ENCODE measurements around the gene ARID3A.

Gene ARID3A

DNA sequence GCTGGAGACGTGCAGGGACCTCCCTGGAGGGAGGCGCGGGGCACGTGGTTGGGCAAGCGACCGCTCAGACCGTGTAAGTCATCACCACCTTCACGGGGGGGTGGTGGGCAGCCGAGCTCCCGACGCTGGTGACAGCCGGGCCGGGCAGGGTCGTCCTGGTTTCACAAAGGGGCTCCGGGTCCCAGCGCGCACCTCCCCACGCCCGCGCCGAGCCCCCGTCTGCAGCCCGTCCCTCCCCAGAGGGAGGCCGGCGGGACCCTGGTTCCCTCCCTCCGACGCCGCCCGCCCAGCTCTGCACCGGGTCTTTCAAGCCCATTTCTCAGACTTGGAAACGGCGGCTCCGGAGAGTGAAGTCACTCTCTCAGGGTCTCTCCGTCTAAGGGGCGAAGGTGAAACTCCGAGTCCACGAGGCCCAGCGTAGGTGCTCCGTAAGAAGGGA lies 729 bp upstream of the ARID3A start:
- FAIRE-seq (no peak), DNase-seq (ENCODE audit: insufficient read length, low spot score) (no peak)
- TF ChIP-seq, protein P1, sequence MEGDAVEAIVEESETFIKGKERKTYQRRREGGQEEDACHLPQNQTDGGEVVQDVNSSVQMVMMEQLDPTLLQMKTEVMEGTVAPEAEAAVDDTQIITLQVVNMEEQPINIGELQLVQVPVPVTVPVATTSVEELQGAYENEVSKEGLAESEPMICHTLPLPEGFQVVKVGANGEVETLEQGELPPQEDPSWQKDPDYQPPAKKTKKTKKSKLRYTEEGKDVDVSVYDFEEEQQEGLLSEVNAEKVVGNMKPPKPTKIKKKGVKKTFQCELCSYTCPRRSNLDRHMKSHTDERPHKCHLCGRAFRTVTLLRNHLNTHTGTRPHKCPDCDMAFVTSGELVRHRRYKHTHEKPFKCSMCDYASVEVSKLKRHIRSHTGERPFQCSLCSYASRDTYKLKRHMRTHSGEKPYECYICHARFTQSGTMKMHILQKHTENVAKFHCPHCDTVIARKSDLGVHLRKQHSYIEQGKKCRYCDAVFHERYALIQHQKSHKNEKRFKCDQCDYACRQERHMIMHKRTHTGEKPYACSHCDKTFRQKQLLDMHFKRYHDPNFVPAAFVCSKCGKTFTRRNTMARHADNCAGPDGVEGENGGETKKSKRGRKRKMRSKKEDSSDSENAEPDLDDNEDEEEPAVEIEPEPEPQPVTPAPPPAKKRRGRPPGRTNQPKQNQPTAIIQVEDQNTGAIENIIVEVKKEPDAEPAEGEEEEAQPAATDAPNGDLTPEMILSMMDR (IDR thresholded peaks at IDR 0.05; ENCODE audit: insufficient read depth, missing control alignments), result no peak

GRCh38 chr19:926323-926588 lies 421 bp downstream of the ARID3A start:
- DNase-seq (ENCODE audit: insufficient read length, low spot score) (no peak), FAIRE-seq (no peak)
- TF ChIP-seq, protein P1 (IDR thresholded peaks at IDR 0.05; ENCODE audit: insufficient read depth, missing control alignments), result no peak

- TF ChIP-seq, protein P1 (IDR thresholded peaks at IDR 0.05; ENCODE audit: insufficient read depth, missing control alignments), result no peak
- no peak for FAIRE-seq
- DNase-seq (ENCODE audit: insufficient read length, low spot score), result no peak
Observed at GRCh38 chr19:926589-927350, 935 bp downstream of the ARID3A start.

DNA sequence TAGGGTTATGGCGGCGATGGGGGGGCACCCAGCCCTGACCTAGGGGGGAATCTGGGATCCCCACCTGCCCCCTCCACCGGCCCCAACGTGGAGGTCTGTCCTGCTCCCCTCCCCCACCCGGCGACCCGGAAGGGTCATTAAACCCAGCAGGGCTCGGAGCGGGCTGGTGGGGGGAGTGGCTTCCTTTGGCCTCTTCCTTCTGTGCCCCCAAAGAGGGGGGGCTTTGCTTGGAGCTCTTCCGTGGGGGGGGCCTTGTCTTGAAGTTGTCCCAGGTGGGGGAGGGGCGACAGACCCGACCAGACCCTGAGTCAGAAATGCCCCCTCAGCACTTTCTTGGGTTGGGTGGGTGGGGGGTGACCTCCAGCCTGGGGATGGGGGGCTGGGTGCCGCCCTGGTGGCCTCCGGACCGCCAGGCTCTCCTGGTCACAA lies 1.5 kb downstream of the ARID3A start:
- TF ChIP-seq, protein P1 (IDR thresholded peaks at IDR 0.05; ENCODE audit: insufficient read depth, missing control alignments), result no peak
- DNase-seq (ENCODE audit: insufficient read length, low spot score), result no peak
- FAIRE-seq, result no peak

DNA sequence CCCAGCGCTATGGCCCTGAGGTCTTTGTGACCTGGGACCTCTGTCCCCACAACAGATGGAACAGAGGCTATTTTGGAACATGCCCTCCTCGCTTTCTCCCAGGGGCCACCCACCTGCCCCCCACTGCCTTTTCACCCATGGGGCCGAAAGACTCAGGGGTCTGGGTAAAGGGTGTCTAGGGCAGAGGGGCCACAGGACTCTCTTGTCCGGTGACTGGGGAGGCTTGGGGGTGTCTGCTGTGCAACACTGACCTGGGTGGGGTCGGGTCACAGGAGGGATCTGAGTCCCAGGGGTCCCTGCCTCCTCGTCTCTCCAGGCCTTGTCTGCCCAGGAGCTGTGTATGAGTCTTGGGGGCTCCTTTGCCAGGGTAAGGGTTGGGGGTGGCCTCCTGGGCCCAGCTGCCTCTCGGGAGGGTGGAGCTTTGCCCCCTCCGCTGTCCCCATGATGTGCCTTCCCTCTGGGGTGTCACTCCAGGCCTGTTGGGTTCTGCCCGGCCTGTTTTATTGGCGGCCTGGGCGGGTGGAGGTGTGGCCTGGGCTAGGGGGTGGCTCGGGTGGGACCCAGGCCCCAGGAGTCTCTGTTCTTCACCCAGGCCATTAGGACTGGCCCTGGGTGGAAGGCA lies 2.1 kb downstream of the ARID3A start:
- TF ChIP-seq, protein P1 (IDR thresholded peaks at IDR 0.05; ENCODE audit: insufficient read depth, missing control alignments), result no peak
- DNase-seq (ENCODE audit: insufficient read length, low spot score), result no peak
- FAIRE-seq, result no peak

GRCh38 chr19:928471-929202 lies 2.8 kb downstream of the ARID3A start:
- no peak for FAIRE-seq
- peak; percentile 90 for DNase-seq (ENCODE audit: insufficient read length, low spot score)
- TF ChIP-seq, protein P1 (IDR thresholded peaks at IDR 0.05; ENCODE audit: insufficient read depth, missing control alignments), result no peak
